H1 (cell line): ENCODE data around the gene HOXB6.

Experiments
- GABPA ChIP-seq: IDR thresholded peaks from 2 replicates; pipeline ENCODE4 v1.6.1; 2011; ENCODE audit warnings: mild to moderate bottlenecking, low read length, moderate library complexity, borderline replicate concordance; ENCODE audit not compliant: insufficient read depth
- KDM5A ChIP-seq: fragments of 200-600 bp; IDR thresholded peaks from 2 replicates; pipeline ENCODE4 v1.7.1; 2012; ENCODE audit warnings: mild to moderate bottlenecking, low read length, inconsistent platforms, mixed read lengths
- POLR2A ChIP-seq, 2 experiments: IDR thresholded peaks; 1 replicate in 1 of 2; 2 replicates in 1 of 2; pipeline ENCODE4 v1.6.1; 2011; ENCODE audit warnings: low read depth in 2 of 2, low read length in 2 of 2, mild to moderate bottlenecking in 2 of 2; ENCODE audit errors: control extremely low read depth in 1 of 2

DNA sequence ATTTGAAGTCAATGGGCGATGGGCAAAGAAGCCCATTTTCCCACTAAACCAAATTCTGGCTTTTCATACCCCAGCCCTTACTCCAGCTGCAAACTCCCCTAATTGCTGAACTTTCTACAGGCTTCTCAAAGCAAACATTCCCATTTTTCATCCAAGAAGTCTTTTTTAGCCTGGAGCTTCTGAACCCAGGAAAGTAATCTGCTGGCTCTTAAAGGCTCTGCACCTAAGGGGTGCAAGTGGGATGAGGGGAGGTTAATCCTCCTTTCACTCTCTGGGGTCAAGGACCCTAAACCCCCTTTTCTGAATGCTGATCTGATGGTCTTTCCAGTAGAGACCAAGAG lies 3.7 kb upstream of the HOXB6 start:
- TF ChIP-seq GABPA (no peak), KDM5A (no peak), POLR2A (IDR thresholded peaks at IDR 0.05; ENCODE audit: control extremely low read depth in 1 of 2, low read depth in 2 of 2, low read length in 2 of 2) (no peak)
